ENCODE measurements around the gene PRPF4. TPM values are rescaled to one million over a fixed set of nuclear protein-coding genes. Genes with fewer than 3 reads are reported as not detected.

The PRPF4 gene
- total and polyA plus RNA-seq, 4 donors, result 5.0 to 11.9 (median 10.4) TPM

- DNase-seq (ENCODE audit: low spot score), result peak; percentile 40
- H3K4me3 ChIP-seq (ENCODE audit: low read depth in 1 of 3, low read length in 3 of 3), result no peak overlapping the region
- WGBS, result 76% methylated on average over 9 of the region's 9 CpGs
- no peak overlapping the region for H3K9ac ChIP-seq (ENCODE audit: low read depth in 1 of 2, low read length in 2 of 2)
- no peaks in the 10 kb centered on the region for H3K27me3 ChIP-seq (ENCODE audit: control insufficient read depth in 4 of 4, insufficient read depth in 4 of 4, low read length in 3 of 4)
- no peak overlapping the region for H3K27ac ChIP-seq (ENCODE audit: low read depth in 1 of 2, low read length in 2 of 2)
- no peaks in the 10 kb centered on the region for H3K9me3 ChIP-seq (ENCODE audit: control insufficient read depth in 4 of 4, low read length in 3 of 4)
- TF ChIP-seq FOXA2 (IDR thresholded peaks at IDR 0.05) (no peak), ATF3 (IDR thresholded peaks at IDR 0.05) (no peak), NR2F2 (IDR thresholded peaks at IDR 0.05) (no peak), REST (IDR thresholded peaks at IDR 0.05) (no peak), FOXA1 (IDR thresholded peaks at IDR 0.05) (no peak), RXRA (IDR thresholded peaks at IDR 0.05) (no peak), YY1 (IDR thresholded peaks at IDR 0.05) (no peak), MAX (IDR thresholded peaks at IDR 0.05) (no peak), CTCF (IDR thresholded peaks at IDR 0.05; ENCODE audit: low read depth, low read length, missing input control) (no peak), JUND (IDR thresholded peaks at IDR 0.05) (no peak), HNF4G (IDR thresholded peaks at IDR 0.05) (no peak), TAF1 (conservative IDR thresholded peaks at IDR 0.05) (no peak), SP1 (IDR thresholded peaks at IDR 0.05) (no peak), ZBTB33 (IDR thresholded peaks at IDR 0.05) (no peak), HNF4A (conservative IDR thresholded peaks at IDR 0.05) (no peak), RAD21 (IDR thresholded peaks at IDR 0.05) (no peak), EGR1 (IDR thresholded peaks at IDR 0.05; ENCODE audit: low read depth in 2 of 2) (no peak), GABPA (IDR thresholded peaks at IDR 0.05 in 1 of 2, conservative IDR thresholded peaks at IDR 0.05 in 1 of 2) (no peak)
- no peaks in the 10 kb centered on the region for H3K36me3 ChIP-seq (ENCODE audit: control insufficient read depth in 4 of 4, insufficient read depth in 3 of 4, low read depth in 1 of 4, low read length in 3 of 4)
- H3K4me1 ChIP-seq (ENCODE audit: control insufficient read depth in 4 of 4, insufficient read depth in 4 of 4, low read length in 3 of 4), result peaks cover 8 to 21% (median 15%) of the 10 kb centered on the region in 4 donors
These were observed 66.4 kb downstream of the PRPF4 start for GRCh38 chr9:113341712-113342410.

Other genes with a start within 250 kb of the PRPF4 start
- under 1 TPM; 0.19 to 0.50 TPM for gene ZFP37, start 218.9 kb upstream of the PRPF4 start, total RNA-seq
- gene ZFP37, start 218.9 kb upstream of the PRPF4 start, polyA plus RNA-seq, result under 1 TPM; 0.32 to 0.46 TPM
- gene SLC31A2, start 124.7 kb upstream of the PRPF4 start, total RNA-seq, result 10 to 100 TPM in 1 of 2 donors, 1 to 10 TPM in 1; 7.2 to 28.5 TPM
- 10 to 100 TPM; 19.0 to 30.6 TPM for gene SLC31A2, start 124.7 kb upstream of the PRPF4 start, polyA plus RNA-seq
- gene FKBP15, start 54.4 kb upstream of the PRPF4 start, total RNA-seq, result 10 to 100 TPM; 16.8 to 18.2 TPM
- gene FKBP15, start 54.4 kb upstream of the PRPF4 start, polyA plus RNA-seq, result 1 to 10 TPM; 6.2 to 9.1 TPM
- 10 to 100 TPM; 26.6 to 96.2 TPM for gene SLC31A1, start 54.1 kb upstream of the PRPF4 start, total RNA-seq
- 10 to 100 TPM; 40.1 to 49.8 TPM for gene SLC31A1, start 54.1 kb upstream of the PRPF4 start, polyA plus RNA-seq
- 10 to 100 TPM; 12.5 to 16.7 TPM for gene CDC26, start 86 bp upstream of the PRPF4 start, total RNA-seq
- 10 to 100 TPM; 25.9 to 38.9 TPM for gene CDC26, start 86 bp upstream of the PRPF4 start, polyA plus RNA-seq
- gene RNF183, start 27.7 kb downstream of the PRPF4 start, total RNA-seq, result not detected
- under 1 TPM in 1 of 2 donors, not detected in 1; 0.07 TPM for gene RNF183, start 27.7 kb downstream of the PRPF4 start, polyA plus RNA-seq
- 1 to 10 TPM; 1.1 to 3.2 TPM for gene WDR31, start 64.6 kb downstream of the PRPF4 start, total RNA-seq
- gene WDR31, start 64.6 kb downstream of the PRPF4 start, polyA plus RNA-seq, result 1 to 10 TPM; 1.1 to 1.3 TPM
- 1 to 10 TPM in 1 of 2 donors, under 1 TPM in 1; 0.50 to 2.3 TPM for gene BSPRY, start 73.9 kb downstream of the PRPF4 start, total RNA-seq
- under 1 TPM; 0.31 to 0.81 TPM for gene BSPRY, start 73.9 kb downstream of the PRPF4 start, polyA plus RNA-seq
- gene HDHD3, start 101.3 kb downstream of the PRPF4 start, total RNA-seq, result 10 to 100 TPM; 26.9 to 61.2 TPM
- gene HDHD3, start 101.3 kb downstream of the PRPF4 start, polyA plus RNA-seq, result 10 to 100 TPM; 60.8 to 63.6 TPM
- gene ALAD, start 125.6 kb downstream of the PRPF4 start, total RNA-seq, result 100 to 1,000 TPM in 1 of 2 donors, 10 to 100 TPM in 1; 99.1 to 258 TPM
- gene ALAD, start 125.6 kb downstream of the PRPF4 start, polyA plus RNA-seq, result 10 to 100 TPM; 40.2 to 49.3 TPM
- gene POLE3, start 135.0 kb downstream of the PRPF4 start, total RNA-seq, result 10 to 100 TPM; 20.9 to 27.5 TPM
- 10 to 100 TPM; 15.7 to 24.8 TPM for gene POLE3, start 135.0 kb downstream of the PRPF4 start, polyA plus RNA-seq
- gene C9orf43, start 135.1 kb downstream of the PRPF4 start, total RNA-seq, result 1 to 10 TPM in 1 of 2 donors, under 1 TPM in 1; 0.09 to 1.1 TPM
- under 1 TPM; 0.23 to 0.26 TPM for gene C9orf43, start 135.1 kb downstream of the PRPF4 start, polyA plus RNA-seq
- 10 to 100 TPM; 13.0 to 23.0 TPM for gene RGS3, start 188.1 kb downstream of the PRPF4 start, total RNA-seq
- 10 to 100 TPM; 33.7 to 65.0 TPM for gene RGS3, start 188.1 kb downstream of the PRPF4 start, polyA plus RNA-seq